GM12878 (cell line): ENCODE measurements around the gene GFRA1. TPM values are rescaled to one million over a fixed set of nuclear protein-coding genes. Genes with fewer than 3 reads are reported as not detected.

Experiments used
- ATAC-seq: fragments of 200-7000 bp; cut with Tn5 transposase; 3 replicates; pipeline ENCODE4 v1.9.1; 2020; ENCODE audit warnings: mild to moderate bottlenecking, moderate library complexity
- BruUV-seq: library from RNA; stranded (reverse); fragments of 400-500 nt; replicated peaks from 2 replicates; lab custom pipeline; 2021; lab: Mats Ljungman, UMichigan
- CTCF ChIA-PET: fragments of 300-600 bp; sonication (Branson Sonifier 250); formaldehyde crosslinking; extraction: SDS; loops from one replicate; lab custom pipeline; 2021; ENCODE audit warnings: inconsistent platforms; lab: Yijun Ruan, JAX
- POLR2A ChIA-PET: fragments of 350-600 bp; formaldehyde crosslinking; extraction: SDS; loops from one replicate; lab custom pipeline; 2021; ENCODE audit warnings: inconsistent platforms; lab: Charles Lee
- RAD21 ChIA-PET: fragments of 300-600 bp; sonication (Branson Sonifier 250); formaldehyde crosslinking; loops from one replicate; lab custom pipeline; 2023; ENCODE audit warnings: antibody characterized with exemption; ENCODE audit not compliant: unreplicated experiment; lab: Charles Lee
- SMC1A ChIA-PET: fragments of 300-600 bp; sonication (Branson Sonifier 250); formaldehyde crosslinking; loops from one replicate; lab custom pipeline; 2023; ENCODE audit not compliant: unreplicated experiment, uncharacterized antibody; lab: Charles Lee
- DNase-seq: peaks from one replicate; pipeline ENCODE4 v3.0.0-alpha.2; 2011; ENCODE audit warnings: low read depth, low spot score
- FAIRE-seq: peaks from 3 replicates; lab custom pipeline; 2011; peaks lifted over from hg19 to GRCh38; lab: Jason Lieb, UNC
- H2AFZ ChIP-seq: 2 replicates; pipeline ENCODE4 v1.6.0; 2011; ENCODE audit warnings: low read depth, low read length, control low read depth; ENCODE audit not compliant: control insufficient read depth
- H3K27ac ChIP-seq: 2 replicates; pipeline ENCODE4 v1.5.1; 2011; ENCODE audit warnings: control low read depth; ENCODE audit not compliant: control insufficient read depth, insufficient read depth
- H3K27me3 ChIP-seq, 2 experiments: replicated peaks in 1 of 2; 2 replicates each; pipeline versions ENCODE4 v1.6.0 to v1.6.1; 2011; ENCODE audit warnings: low read length in 1 of 2; ENCODE audit not compliant: control insufficient read depth in 2 of 2, insufficient read depth in 2 of 2
- H3K36me3 ChIP-seq, 2 experiments: 2 replicates each; pipeline ENCODE4 v1.5.1; 2011; ENCODE audit warnings: low read length in 1 of 2; ENCODE audit not compliant: control insufficient read depth in 2 of 2, insufficient read depth in 2 of 2
- H3K4me1 ChIP-seq: 2 replicates; pipeline ENCODE4 v1.6.1; 2011; ENCODE audit warnings: mild to moderate bottlenecking, low read length, moderate library complexity, mixed read lengths; ENCODE audit not compliant: control insufficient read depth, insufficient read depth
- H3K4me2 ChIP-seq: 2 replicates; pipeline ENCODE4 v1.6.0; 2011; ENCODE audit warnings: control low read depth; ENCODE audit not compliant: control insufficient read depth, insufficient read depth
- H3K4me3 ChIP-seq: fragments of 200-600 bp; sonication (generic); 2 replicates; pipeline ENCODE4 v1.5.1; 2016
- H3K79me2 ChIP-seq: 2 replicates; pipeline ENCODE4 v1.6.0; 2011; ENCODE audit warnings: low read length; ENCODE audit not compliant: control insufficient read depth, insufficient read depth
- H3K9ac ChIP-seq: 2 replicates; pipeline ENCODE4 v1.8.0; 2011; ENCODE audit warnings: low read length, control low read depth, mixed read lengths; ENCODE audit not compliant: control insufficient read depth, insufficient read depth
- H3K9me3 ChIP-seq: replicated peaks from 3 replicates; pipeline ENCODE4 v1.5.1; 2011; ENCODE audit warnings: mild to moderate bottlenecking, low read length; ENCODE audit not compliant: control insufficient read depth, insufficient read depth
- H4K20me1 ChIP-seq: 2 replicates; pipeline ENCODE4 v1.6.0; 2011; ENCODE audit not compliant: control insufficient read depth, insufficient read depth
- BHLHE40 ChIP-seq, 2 experiments: fragments of 450-650 bp in 1 of 2; IDR thresholded peaks; 2 replicates each; pipeline ENCODE4 v1.6.1; 2011 to 2017; ENCODE audit warnings: low read depth in 2 of 2, borderline replicate concordance in 1 of 2, improper control_type of control experiment in 1 of 2, low read length in 1 of 2, mild to moderate bottlenecking in 1 of 2
- FOXK2 ChIP-seq: fragments of 450-650 bp; IDR thresholded peaks from 2 replicates; pipeline ENCODE4 v1.6.1; 2017; ENCODE audit warnings: mild to moderate bottlenecking, moderate library complexity
- JUNB ChIP-seq: IDR thresholded peaks from 2 replicates; pipeline ENCODE4 v1.6.1; 2016; ENCODE audit warnings: antibody characterized with exemption, mild to moderate bottlenecking
- MXI1 ChIP-seq: fragments of 150-350 bp; IDR thresholded peaks from 2 replicates; pipeline ENCODE4 v1.6.1; 2011; ENCODE audit warnings: low read depth, mild to moderate bottlenecking, inconsistent platforms, low read length, improper control_type of control experiment
- NRF1 ChIP-seq: conservative IDR thresholded peaks from 2 replicates; pipeline ENCODE4 v1.6.1; 2011; ENCODE audit warnings: mild to moderate bottlenecking, low read depth, low read length, improper control_type of control experiment
- PAX5 ChIP-seq: IDR thresholded peaks from 2 replicates; pipeline ENCODE4 v1.6.1; 2011; ENCODE audit warnings: low read depth, low read length, borderline replicate concordance
- POU2F2 ChIP-seq: IDR thresholded peaks from 3 replicates; pipeline ENCODE4 v1.6.1; 2011; ENCODE audit warnings: low read depth, mild to moderate bottlenecking, low read length, borderline replicate concordance
- SREBF2 ChIP-seq: IDR thresholded peaks from 2 replicates; pipeline ENCODE4 v1.6.1; 2012; ENCODE audit warnings: mild to moderate bottlenecking, low read length
- SUPT20H ChIP-seq: IDR thresholded peaks from 2 replicates; pipeline ENCODE4 v1.6.1; 2011; ENCODE audit warnings: low read depth, mild to moderate bottlenecking, low read length, moderate library complexity, borderline replicate concordance; ENCODE audit not compliant: control insufficient read depth
- YBX1 ChIP-seq: fragments of 450-650 bp; IDR thresholded peaks from 2 replicates; pipeline ENCODE4 v1.6.1; 2016; ENCODE audit warnings: antibody characterized with exemption
- ZBED1 ChIP-seq: IDR thresholded peaks from 2 replicates; pipeline ENCODE4 v1.6.1; 2016; ENCODE audit warnings: borderline replicate concordance
- ZNF384 ChIP-seq: IDR thresholded peaks from 2 replicates; pipeline ENCODE4 v1.6.1; 2012; ENCODE audit warnings: low read depth, mild to moderate bottlenecking, low read length, improper control_type of control experiment, borderline replicate concordance
- ZNF622 ChIP-seq: fragments of 450-650 bp; IDR thresholded peaks from 2 replicates; pipeline ENCODE4 v1.6.1; 2017; ENCODE audit warnings: mild to moderate bottlenecking, inconsistent platforms
- WGBS: methylation state at CpG from one replicate; pipeline ENCODE4 v1.1.6; 2016; ENCODE audit warnings: low lambda C conversion rate; ENCODE audit not compliant: insufficient replicate concordance, insufficient coverage; ENCODE audit errors: missing lambda C conversion rate; 5-methylcytosine and 5-hydroxymethylcytosine counted together
- in situ Hi-C: fragments of 300-500 bp; cut with MboI; formaldehyde crosslinking; loops from 9 replicates; pipeline ENCODE4 v1.14.3; 2018; ENCODE audit warnings: mixed read lengths
- intact Hi-C: fragments of 100-400 bp; cut with micrococcal nuclease; formaldehyde crosslinking; loops from one replicate; pipeline ENCODE4 v1.14.2; 2022; ENCODE audit not compliant: unreplicated experiment
- polyA plus RNA-seq, 11 experiments: library from polyadenylated mRNA; depleted of rRNA in 4 of 11; unstranded in 6 of 11; stranded (reverse) in 5 of 11; fragments of >200 nt; fragmentation: Nextera tagmentation in 4 of 11; fragmentation: Illumina TruSeq in 1 of 11; extraction: Ambion mirVana in 4 of 11; extraction: Trizol in 1 of 11; gene quantifications; 1 replicate in 1 of 11; 2 replicates in 10 of 11; pipeline versions ENCODE4 v1.2.1 to v1.2.3, GENCODE V29; 2011 to 2016; ENCODE audit warnings: inconsistent platforms in 2 of 11, missing spikeins in 2 of 11, low read depth in 1 of 11
- total RNA-seq, 4 experiments: library from RNA; depleted of rRNA in 3 of 4; stranded (reverse); fragments of >200 nt in 3 of 4; fragmentation: Illumina TruSeq in 1 of 4; extraction: Trizol in 1 of 4; gene quantifications; 2 replicates each; pipeline versions ENCODE4 v1.2.1 to v1.2.3, GENCODE V29; 2013 to 2021
- TF ChIP-seq, protein P1 (sequence below): fragments of 450-650 bp; IDR thresholded peaks from 2 replicates; pipeline ENCODE4 v1.6.1; 2017; ENCODE audit warnings: mild to moderate bottlenecking, low read depth, inconsistent platforms; ENCODE audit not compliant: poor library complexity, severe bottlenecking
- TF ChIP-seq, protein P2 (sequence below): IDR thresholded peaks from 2 replicates; pipeline ENCODE4 v1.6.1; 2012; ENCODE audit warnings: low read depth, low read length, improper control_type of control experiment
- TF ChIP-seq, protein P3 (sequence below): IDR thresholded peaks from 2 replicates; pipeline ENCODE4 v1.6.1; 2011; ENCODE audit warnings: low read depth, low read length, improper control_type of control experiment, borderline replicate concordance

Gene GFRA1
- total and polyA plus RNA-seq, 10 of the 15 experiments (the other 5 are each of a cell fraction or from before 2014, with no cell fraction given): 0.05 to 0.19 TPM; not detected in 8

DNA sequence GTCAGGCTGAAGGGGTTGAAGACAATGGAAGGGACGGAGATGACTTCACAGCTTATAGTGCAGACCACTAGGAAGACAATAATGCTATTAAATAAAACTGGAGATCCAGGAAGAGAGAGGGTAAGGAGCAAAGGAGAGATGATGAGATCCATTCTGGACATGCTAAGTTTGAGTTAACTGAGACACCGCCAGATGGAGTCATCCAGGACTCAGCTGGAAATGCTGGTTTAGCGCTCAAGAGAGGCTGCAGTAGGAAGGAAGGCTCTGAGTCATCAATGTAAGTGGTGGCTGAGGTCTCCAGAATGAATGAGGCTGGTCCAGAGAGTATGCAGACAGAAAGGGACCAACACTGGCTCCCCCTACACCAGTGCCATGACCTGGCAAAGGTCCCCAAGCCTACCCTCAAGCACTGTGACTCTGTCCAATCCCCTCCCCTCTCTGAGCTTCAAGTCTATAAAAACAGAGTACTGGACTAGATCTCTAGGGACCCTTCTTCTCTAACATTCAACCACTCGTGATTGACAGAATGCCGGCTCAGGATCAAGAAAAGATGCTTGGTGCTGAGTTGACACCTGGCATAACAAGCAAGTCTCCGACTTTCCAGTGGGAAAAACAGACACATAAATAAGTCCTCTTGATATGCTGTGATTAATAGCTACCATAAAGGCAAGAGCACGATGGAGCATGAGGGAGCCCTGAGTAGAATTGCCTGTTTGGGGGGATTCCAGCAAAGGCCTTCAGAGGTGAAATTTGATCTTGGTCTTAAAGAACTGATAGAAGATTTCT is 8.9 kb downstream of the GFRA1 start:
- no peak overlapping the region for H3K4me2 ChIP-seq
- no peak overlapping the region for H3K27ac ChIP-seq
- ChIA-PET CTCF (no interaction called here), POLR2A (no interaction called here), SMC1A (no interaction called here)
- DNase-seq: no peak
- H4K20me1 ChIP-seq: no peaks in the 10 kb centered on the region
- no TSS peak for BruUV-seq
- no peaks in the 10 kb centered on the region for H3K79me2 ChIP-seq
- in situ Hi-C loops: no loop called here
- no peak overlapping the region for H3K9ac ChIP-seq
- TF ChIP-seq PAX5 (no peak), POU2F2 (no peak), BHLHE40 (IDR thresholded peaks at IDR 0.05; ENCODE audit: borderline replicate concordance in 1 of 2, low read depth in 2 of 2, low read length in 1 of 2) (no peak), JUNB (no peak), MXI1 (no peak), ZNF622 (no peak), ZNF384 (no peak), SREBF2 (no peak), YBX1 (no peak), SUPT20H (no peak), NRF1 (no peak), FOXK2 (no peak), ZBED1 (no peak)
- TF ChIP-seq, protein P1, sequence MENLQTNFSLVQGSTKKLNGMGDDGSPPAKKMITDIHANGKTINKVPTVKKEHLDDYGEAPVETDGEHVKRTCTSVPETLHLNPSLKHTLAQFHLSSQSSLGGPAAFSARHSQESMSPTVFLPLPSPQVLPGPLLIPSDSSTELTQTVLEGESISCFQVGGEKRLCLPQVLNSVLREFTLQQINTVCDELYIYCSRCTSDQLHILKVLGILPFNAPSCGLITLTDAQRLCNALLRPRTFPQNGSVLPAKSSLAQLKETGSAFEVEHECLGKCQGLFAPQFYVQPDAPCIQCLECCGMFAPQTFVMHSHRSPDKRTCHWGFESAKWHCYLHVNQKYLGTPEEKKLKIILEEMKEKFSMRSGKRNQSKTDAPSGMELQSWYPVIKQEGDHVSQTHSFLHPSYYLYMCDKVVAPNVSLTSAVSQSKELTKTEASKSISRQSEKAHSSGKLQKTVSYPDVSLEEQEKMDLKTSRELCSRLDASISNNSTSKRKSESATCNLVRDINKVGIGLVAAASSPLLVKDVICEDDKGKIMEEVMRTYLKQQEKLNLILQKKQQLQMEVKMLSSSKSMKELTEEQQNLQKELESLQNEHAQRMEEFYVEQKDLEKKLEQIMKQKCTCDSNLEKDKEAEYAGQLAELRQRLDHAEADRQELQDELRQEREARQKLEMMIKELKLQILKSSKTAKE: no peak
- TF ChIP-seq, protein P2, sequence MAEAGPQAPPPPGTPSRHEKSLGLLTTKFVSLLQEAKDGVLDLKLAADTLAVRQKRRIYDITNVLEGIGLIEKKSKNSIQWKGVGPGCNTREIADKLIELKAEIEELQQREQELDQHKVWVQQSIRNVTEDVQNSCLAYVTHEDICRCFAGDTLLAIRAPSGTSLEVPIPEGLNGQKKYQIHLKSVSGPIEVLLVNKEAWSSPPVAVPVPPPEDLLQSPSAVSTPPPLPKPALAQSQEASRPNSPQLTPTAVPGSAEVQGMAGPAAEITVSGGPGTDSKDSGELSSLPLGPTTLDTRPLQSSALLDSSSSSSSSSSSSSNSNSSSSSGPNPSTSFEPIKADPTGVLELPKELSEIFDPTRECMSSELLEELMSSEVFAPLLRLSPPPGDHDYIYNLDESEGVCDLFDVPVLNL: no peak
- TF ChIP-seq, protein P3, sequence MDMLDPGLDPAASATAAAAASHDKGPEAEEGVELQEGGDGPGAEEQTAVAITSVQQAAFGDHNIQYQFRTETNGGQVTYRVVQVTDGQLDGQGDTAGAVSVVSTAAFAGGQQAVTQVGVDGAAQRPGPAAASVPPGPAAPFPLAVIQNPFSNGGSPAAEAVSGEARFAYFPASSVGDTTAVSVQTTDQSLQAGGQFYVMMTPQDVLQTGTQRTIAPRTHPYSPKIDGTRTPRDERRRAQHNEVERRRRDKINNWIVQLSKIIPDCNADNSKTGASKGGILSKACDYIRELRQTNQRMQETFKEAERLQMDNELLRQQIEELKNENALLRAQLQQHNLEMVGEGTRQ: no peak
- TF ChIP-seq, all 136 proteins: peak for 0
- no peaks in the 10 kb centered on the region for H3K9me3 ChIP-seq
- RAD21 ChIA-PET: no interaction called here
- intact Hi-C loops: no loop called here
- whole genome bisulfite sequencing: 10% methylated on average over 7 of the region's 7 CpGs
- ATAC-seq: no peak
- H2AFZ ChIP-seq: no peak overlapping the region
- no peaks in the 10 kb centered on the region for H3K36me3 ChIP-seq
- H3K4me3 ChIP-seq: no peak overlapping the region
- H3K27me3 ChIP-seq: peaks cover 0 to 1% of the 10 kb centered on the region in 2 experiments; a peak in 2 of 4 replicates
- H3K4me1 ChIP-seq: no peaks in the 10 kb centered on the region
- no peak for FAIRE-seq
